Measurements from ENCODE around the gene NRAS. TPM values are rescaled to one million over a fixed set of nuclear protein-coding genes. Genes with fewer than 3 reads are reported as not detected.

The NRAS gene
- total and polyA plus RNA-seq, 11 donors: 4.2 to 25.7 (median 10.2) TPM

DNA sequence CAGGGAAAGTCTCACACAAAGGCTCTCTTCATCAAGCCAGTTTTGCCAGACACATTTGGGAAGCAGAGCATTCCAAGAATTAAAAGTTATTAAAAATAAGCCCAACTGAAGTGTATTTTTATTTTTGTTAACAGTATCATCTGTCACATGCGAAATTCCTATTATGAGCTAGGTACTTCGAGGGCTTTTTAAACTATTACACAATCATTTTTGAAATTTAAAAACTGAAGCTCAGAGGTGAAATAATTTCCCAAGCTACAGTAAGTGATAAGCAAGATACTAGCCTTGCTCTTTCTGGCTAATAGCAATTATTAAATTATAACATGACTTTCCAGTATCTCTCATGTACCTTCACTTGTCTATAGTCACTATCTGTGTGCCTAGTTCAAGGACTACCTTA lies 12.0 kb upstream of the NRAS start:
- H3K4me3 ChIP-seq: no peak overlapping the region
- H3K9me3 ChIP-seq: no peaks in the 10 kb centered on the region
- no peak for DNase-seq
- H3K4me1 ChIP-seq: peaks cover 0 to 26% (median 10%) of the 10 kb centered on the region in 12 donors
- intact Hi-C loops (cut with DNase I): no loop called here
- ATAC-seq: no peak
- no peak overlapping the region for H3K27ac ChIP-seq
- no peaks in the 10 kb centered on the region for H3K27me3 ChIP-seq
- H3K36me3 ChIP-seq: peaks cover 0 to 100% (median 99%) of the 10 kb centered on the region in 9 donors
- TF ChIP-seq POLR2A (IDR thresholded peaks at IDR 0.05): no peak
- TF ChIP-seq, protein P1, sequence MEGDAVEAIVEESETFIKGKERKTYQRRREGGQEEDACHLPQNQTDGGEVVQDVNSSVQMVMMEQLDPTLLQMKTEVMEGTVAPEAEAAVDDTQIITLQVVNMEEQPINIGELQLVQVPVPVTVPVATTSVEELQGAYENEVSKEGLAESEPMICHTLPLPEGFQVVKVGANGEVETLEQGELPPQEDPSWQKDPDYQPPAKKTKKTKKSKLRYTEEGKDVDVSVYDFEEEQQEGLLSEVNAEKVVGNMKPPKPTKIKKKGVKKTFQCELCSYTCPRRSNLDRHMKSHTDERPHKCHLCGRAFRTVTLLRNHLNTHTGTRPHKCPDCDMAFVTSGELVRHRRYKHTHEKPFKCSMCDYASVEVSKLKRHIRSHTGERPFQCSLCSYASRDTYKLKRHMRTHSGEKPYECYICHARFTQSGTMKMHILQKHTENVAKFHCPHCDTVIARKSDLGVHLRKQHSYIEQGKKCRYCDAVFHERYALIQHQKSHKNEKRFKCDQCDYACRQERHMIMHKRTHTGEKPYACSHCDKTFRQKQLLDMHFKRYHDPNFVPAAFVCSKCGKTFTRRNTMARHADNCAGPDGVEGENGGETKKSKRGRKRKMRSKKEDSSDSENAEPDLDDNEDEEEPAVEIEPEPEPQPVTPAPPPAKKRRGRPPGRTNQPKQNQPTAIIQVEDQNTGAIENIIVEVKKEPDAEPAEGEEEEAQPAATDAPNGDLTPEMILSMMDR (IDR thresholded peaks at IDR 0.05): no peak
- WGBS, 4 donors: 67 to 83% (median 74%) methylated on average over 2 of the region's 2 CpGs

DNA sequence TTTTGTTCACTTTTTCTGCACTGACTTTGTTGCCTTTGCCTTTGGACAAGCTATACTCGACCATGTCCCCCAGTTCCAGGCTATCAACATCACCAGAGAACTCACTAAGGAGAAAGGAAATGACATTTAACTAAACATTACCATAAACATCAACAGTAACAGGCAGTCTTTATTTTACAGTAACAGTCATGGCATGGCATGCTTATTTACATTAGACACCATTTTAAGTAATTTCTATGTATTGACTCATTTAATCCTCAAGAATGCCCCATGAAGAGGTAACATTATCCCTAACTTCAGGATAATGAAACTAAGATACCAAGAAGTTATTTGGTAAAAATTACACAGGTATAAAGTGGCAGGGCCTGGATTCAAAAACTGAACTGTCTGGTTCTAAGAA lies 8.7 kb upstream of the NRAS start:
- Histone ChIP-seq H3K4me1 (peaks cover 0 to 29% (median 10%) of the 10 kb centered on the region in 12 donors), H3K27ac (no peak overlapping the region), H3K27me3 (no peaks in the 10 kb centered on the region), H3K4me3 (no peak overlapping the region), H3K36me3 (peaks cover 0 to 100% (median 99%) of the 10 kb centered on the region in 9 donors), H3K9me3 (no peaks in the 10 kb centered on the region)
- intact Hi-C loops (cut with DNase I): no loop called here
- no peak for ATAC-seq
- TF ChIP-seq POLR2A (IDR thresholded peaks at IDR 0.05): no peak
- TF ChIP-seq, protein P1 (IDR thresholded peaks at IDR 0.05): no peak
- 67 to 89% (median 80%) methylated on average over 1 of the region's 1 CpG for WGBS, 4 donors
- DNase-seq: no peak

DNA sequence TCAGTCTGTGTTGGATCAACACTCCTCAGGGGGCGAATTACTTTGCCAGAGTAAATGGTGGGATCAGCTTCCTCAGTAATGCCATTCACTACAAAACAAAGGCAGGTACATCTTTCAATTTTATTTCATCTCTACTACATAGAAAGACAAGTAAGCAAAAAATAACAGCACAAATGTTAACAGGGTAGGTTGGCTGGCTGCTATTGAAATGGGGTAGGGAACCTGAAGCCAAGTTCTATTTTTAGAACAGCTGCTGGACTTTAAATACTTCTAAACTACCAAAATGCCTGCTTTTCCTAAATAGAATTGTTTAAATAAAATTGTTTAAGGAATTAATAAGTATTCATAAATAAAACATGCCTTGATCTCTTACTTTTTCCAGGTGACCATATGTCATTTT lies 7.3 kb upstream of the NRAS start:
- intact Hi-C loops (cut with DNase I): no loop called here
- TF ChIP-seq POLR2A (IDR thresholded peaks at IDR 0.05): no peak
- TF ChIP-seq, protein P1 (IDR thresholded peaks at IDR 0.05): no peak
- Histone ChIP-seq H3K27me3 (no peaks in the 10 kb centered on the region), H3K9me3 (no peaks in the 10 kb centered on the region), H3K27ac (peak overlapping the region in 2 of 12 donors; percentile 1 to 7), H3K4me1 (peaks cover 0 to 20% (median 7%) of the 10 kb centered on the region in 12 donors), H3K4me3 (no peak overlapping the region), H3K36me3 (peaks cover 0 to 100% (median 99%) of the 10 kb centered on the region in 9 donors)
- ATAC-seq: peak in 3 of 4 donors; percentile 45 to 63 (median 46)
- WGBS, 4 donors: 67 to 76% (median 73%) methylated on average over 1 of the region's 1 CpG
- no peak for DNase-seq

- WGBS, 4 donors: 0 to 13% (median 0%) methylated on average over 1 of the region's 1 CpG
- no peak for DNase-seq
- Histone ChIP-seq H3K4me3 (no peak overlapping the region), H3K27ac (peak overlapping the region in 2 of 12 donors; percentile 1 to 7), H3K27me3 (no peaks in the 10 kb centered on the region), H3K36me3 (peaks cover 0 to 100% (median 99%) of the 10 kb centered on the region in 9 donors), H3K9me3 (no peaks in the 10 kb centered on the region), H3K4me1 (peaks cover 0 to 19% (median 7%) of the 10 kb centered on the region in 12 donors)
- no peak for TF ChIP-seq POLR2A (IDR thresholded peaks at IDR 0.05)
- TF ChIP-seq, protein P1 (IDR thresholded peaks at IDR 0.05): no peak
- intact Hi-C loops (cut with DNase I): no loop called here
- no peak for ATAC-seq
Observed at GRCh38 chr1:114723457-114723856, 6.9 kb upstream of the NRAS start.

Data from heart left ventricle (tissue), 16 donors.